ENCODE measurements around the gene BIRC7. TPM values are rescaled to one million over a fixed set of nuclear protein-coding genes. Genes with fewer than 3 reads are reported as not detected.

BIRC7 gene
- total RNA-seq, 1 donor: not detected

GRCh38 chr20:63205896-63206295, 29.8 kb upstream of the BIRC7 start:
- no peak for DNase-seq (ENCODE audit: low read depth)
- TF ChIP-seq, protein P1, sequence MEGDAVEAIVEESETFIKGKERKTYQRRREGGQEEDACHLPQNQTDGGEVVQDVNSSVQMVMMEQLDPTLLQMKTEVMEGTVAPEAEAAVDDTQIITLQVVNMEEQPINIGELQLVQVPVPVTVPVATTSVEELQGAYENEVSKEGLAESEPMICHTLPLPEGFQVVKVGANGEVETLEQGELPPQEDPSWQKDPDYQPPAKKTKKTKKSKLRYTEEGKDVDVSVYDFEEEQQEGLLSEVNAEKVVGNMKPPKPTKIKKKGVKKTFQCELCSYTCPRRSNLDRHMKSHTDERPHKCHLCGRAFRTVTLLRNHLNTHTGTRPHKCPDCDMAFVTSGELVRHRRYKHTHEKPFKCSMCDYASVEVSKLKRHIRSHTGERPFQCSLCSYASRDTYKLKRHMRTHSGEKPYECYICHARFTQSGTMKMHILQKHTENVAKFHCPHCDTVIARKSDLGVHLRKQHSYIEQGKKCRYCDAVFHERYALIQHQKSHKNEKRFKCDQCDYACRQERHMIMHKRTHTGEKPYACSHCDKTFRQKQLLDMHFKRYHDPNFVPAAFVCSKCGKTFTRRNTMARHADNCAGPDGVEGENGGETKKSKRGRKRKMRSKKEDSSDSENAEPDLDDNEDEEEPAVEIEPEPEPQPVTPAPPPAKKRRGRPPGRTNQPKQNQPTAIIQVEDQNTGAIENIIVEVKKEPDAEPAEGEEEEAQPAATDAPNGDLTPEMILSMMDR (IDR thresholded peaks at IDR 0.05; ENCODE audit: insufficient read depth, low read depth, low read length): no peak
- H3K4me3 ChIP-seq (ENCODE audit: low read depth, low read length): no peak overlapping the region

GRCh38 chr20:63206878-63207277, 28.8 kb upstream of the BIRC7 start:
- no peak overlapping the region for H3K4me3 ChIP-seq (ENCODE audit: low read depth, low read length)
- TF ChIP-seq, protein P1 (IDR thresholded peaks at IDR 0.05; ENCODE audit: insufficient read depth, low read depth, low read length): no peak
- peak; percentile 68 for DNase-seq (ENCODE audit: low read depth)

DNA sequence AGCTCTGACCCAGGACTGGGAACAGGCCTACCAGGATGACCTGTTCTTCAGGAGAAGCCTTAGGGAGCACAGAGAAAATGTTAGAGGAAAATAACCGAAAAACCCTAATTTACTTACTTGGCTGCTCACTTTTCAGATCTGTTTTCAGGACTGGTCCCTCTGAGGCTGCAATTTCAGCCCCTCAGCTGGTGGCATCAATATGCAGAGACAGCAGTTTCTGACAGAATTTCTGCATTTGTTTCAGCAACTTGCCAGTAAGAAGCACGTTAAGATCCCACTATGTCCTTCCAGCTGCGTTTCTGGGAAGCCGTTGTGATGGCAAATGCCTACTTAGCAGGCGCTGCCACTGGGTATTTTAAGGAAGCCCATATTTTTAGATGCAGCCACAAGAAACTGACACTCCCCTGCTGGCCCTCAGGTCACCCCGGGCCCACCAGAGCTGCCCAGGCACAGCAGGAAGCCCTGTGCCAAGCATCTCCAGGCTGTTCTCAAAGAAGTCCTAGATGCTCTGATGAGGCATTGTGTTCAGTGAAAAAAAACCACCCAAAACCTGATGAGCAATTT, 27.3 kb upstream of the BIRC7 start:
- H3K4me3 ChIP-seq (ENCODE audit: low read depth, low read length): no peak overlapping the region
- TF ChIP-seq, protein P1 (IDR thresholded peaks at IDR 0.05; ENCODE audit: insufficient read depth, low read depth, low read length): no peak
- DNase-seq (ENCODE audit: low read depth): no peak

GRCh38 chr20:63210011-63210605, 25.6 kb upstream of the BIRC7 start:
- DNase-seq (ENCODE audit: low read depth): no peak
- TF ChIP-seq, protein P1 (IDR thresholded peaks at IDR 0.05; ENCODE audit: insufficient read depth, low read depth, low read length): no peak
- H3K4me3 ChIP-seq (ENCODE audit: low read depth, low read length): no peak overlapping the region

DNA sequence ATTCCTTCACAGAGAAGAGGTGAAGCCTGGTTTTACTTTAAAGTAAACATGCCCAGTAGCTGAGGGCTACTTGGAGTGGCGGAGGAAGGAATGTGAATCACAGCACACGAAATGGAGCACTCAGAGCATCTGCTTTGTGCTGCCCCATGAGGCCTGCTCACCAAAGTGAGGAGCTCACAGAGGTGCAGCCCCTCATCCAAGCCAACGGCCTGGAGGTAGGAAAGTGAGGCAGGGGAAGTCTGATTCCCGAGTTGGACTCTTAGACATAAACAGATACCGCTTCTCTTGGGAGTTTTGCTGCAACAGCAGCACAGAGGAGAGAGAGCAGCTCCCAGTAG, 23.3 kb upstream of the BIRC7 start:
- no peak overlapping the region for H3K4me3 ChIP-seq (ENCODE audit: low read depth, low read length)
- no peak for DNase-seq (ENCODE audit: low read depth)
- TF ChIP-seq, protein P1 (IDR thresholded peaks at IDR 0.05; ENCODE audit: insufficient read depth, low read depth, low read length): peak; percentile 9

DNA sequence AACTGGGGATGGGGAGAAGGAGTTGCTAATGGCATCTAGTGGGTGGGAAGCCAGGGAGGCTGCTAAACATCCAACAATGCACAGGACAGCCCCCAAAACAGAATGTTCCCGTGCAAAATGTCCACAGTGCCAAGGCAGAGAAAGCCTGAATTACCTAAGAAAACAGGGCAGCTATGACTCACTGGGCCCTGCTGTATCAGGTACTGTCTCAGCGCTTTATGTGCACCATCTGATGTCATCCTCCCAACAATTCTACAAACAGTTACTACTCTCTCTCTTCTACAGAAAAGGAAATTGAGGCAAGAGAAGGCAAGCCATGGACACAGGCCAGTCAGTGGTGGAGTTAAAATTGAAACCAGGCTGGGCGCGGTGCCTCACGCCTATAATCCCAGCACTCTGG, 22.9 kb upstream of the BIRC7 start:
- TF ChIP-seq, protein P1 (IDR thresholded peaks at IDR 0.05; ENCODE audit: insufficient read depth, low read depth, low read length): no peak
- DNase-seq (ENCODE audit: low read depth): no peak
- H3K4me3 ChIP-seq (ENCODE audit: low read depth, low read length): no peak overlapping the region

DNA sequence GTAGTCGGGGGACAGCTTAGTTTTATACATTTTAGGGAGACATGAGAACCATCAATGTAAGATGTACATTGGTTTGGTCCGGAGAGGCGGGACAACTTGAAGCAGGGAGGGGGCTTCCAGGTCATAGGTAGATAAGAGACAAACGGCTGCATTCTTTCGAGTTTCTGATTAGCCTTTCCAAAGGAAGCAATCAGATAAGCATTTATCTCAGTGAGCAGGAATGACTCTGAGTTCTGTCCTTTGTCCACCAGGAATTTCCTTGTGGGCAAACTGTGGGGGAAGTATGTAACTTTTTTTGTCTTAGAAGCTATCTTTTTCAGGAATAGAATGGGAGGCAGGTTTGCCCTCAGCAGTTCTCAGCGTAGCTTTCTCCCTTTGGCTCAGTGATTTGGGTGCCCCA, 21.2 kb upstream of the BIRC7 start:
- TF ChIP-seq, protein P1 (IDR thresholded peaks at IDR 0.05; ENCODE audit: insufficient read depth, low read depth, low read length): no peak
- DNase-seq (ENCODE audit: low read depth): no peak
- H3K4me3 ChIP-seq (ENCODE audit: low read depth, low read length): peak overlapping the region; percentile 82

All from fibroblast of villous mesenchyme (primary cell).